ENCODE results near the gene MEX3C. TPM values are rescaled to one million over a fixed set of nuclear protein-coding genes. Genes with fewer than 3 reads are reported as not detected.

The MEX3C gene
- total RNA-seq, 1 donor from 2014 or later: 17.2 TPM

DNA sequence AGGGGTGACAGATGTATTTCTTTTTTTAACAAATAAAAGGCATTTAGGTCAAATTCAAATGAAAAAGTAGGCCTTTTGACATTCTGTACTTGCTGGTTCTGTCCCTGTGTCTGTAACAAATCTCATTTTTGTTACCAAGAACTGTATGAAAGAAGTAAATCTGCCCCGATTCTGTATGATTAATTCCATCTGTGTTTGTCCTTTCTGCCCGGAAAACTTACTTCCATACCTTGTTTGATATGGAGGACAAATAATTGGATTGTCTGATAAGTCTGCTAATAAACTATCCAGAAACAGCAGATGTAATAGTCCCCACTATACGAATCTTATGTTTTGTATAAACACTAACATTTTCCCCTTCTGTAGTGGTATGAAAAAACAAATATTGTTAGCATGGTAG, 69.8 kb downstream of the MEX3C start:
- no peak overlapping the region for H3K4me3 ChIP-seq
- TF ChIP-seq, protein P1, sequence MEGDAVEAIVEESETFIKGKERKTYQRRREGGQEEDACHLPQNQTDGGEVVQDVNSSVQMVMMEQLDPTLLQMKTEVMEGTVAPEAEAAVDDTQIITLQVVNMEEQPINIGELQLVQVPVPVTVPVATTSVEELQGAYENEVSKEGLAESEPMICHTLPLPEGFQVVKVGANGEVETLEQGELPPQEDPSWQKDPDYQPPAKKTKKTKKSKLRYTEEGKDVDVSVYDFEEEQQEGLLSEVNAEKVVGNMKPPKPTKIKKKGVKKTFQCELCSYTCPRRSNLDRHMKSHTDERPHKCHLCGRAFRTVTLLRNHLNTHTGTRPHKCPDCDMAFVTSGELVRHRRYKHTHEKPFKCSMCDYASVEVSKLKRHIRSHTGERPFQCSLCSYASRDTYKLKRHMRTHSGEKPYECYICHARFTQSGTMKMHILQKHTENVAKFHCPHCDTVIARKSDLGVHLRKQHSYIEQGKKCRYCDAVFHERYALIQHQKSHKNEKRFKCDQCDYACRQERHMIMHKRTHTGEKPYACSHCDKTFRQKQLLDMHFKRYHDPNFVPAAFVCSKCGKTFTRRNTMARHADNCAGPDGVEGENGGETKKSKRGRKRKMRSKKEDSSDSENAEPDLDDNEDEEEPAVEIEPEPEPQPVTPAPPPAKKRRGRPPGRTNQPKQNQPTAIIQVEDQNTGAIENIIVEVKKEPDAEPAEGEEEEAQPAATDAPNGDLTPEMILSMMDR (IDR thresholded peaks at IDR 0.05; ENCODE audit: borderline replicate concordance): no peak
- H3K27me3 ChIP-seq (ENCODE audit: low read depth): peaks cover 3% of the 10 kb centered on the region
- no peaks in the 10 kb centered on the region for H3K9me3 ChIP-seq (replicated peaks)
- no peak for DNase-seq
- no peaks in the 10 kb centered on the region for H3K36me3 ChIP-seq
- intact Hi-C loops (cut with micrococcal nuclease): no loop called here
- no peak overlapping the region for H3K27ac ChIP-seq (replicated peaks)
- no peaks in the 10 kb centered on the region for H3K4me1 ChIP-seq

DNA sequence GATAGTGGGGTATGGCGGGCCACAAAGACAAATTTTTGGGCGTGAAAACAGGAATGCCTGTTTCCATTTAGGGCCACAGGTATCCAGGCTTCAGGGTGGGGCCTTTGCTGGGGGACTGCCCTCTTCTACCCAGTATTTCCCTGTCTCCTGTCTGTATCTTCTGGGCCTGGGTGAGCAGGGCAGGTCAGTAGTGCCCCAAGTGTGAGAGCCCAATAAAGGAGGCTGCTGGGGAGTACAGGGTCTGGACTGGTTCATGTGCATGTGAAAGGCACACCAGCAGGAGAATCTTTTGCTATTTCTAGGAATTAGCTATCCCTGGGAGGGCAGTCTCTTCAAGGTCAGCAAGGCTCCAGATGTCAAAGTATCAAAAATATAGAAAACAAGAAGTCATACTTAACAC, 71.5 kb downstream of the MEX3C start:
- intact Hi-C loops (cut with micrococcal nuclease): no loop called here
- Histone ChIP-seq H3K27me3 (ENCODE audit: low read depth) (no peaks in the 10 kb centered on the region), H3K9me3 (replicated peaks) (no peaks in the 10 kb centered on the region), H3K4me1 (no peaks in the 10 kb centered on the region), H3K4me3 (no peak overlapping the region), H3K27ac (replicated peaks) (no peak overlapping the region), H3K36me3 (no peaks in the 10 kb centered on the region)
- DNase-seq: no peak
- TF ChIP-seq, protein P1 (IDR thresholded peaks at IDR 0.05; ENCODE audit: borderline replicate concordance): no peak

Other genes with a start within 250 kb of the MEX3C start
- 5.2 TPM for gene ELAC1, start 229.6 kb downstream of the MEX3C start, total RNA-seq
- 82.9 TPM for gene SMAD4, start 167.5 kb downstream of the MEX3C start, total RNA-seq